ENCODE data around the gene PIH1D1. TPM values are rescaled to one million over a fixed set of nuclear protein-coding genes. Genes with fewer than 3 reads are reported as not detected.
A peak's percentile ranks its signal among the peaks of the same experiment; 100 is the strongest.

Gene PIH1D1
- total RNA-seq, 1 donor from 2014 or later: 54.6 TPM

- no peak overlapping the region for H3K4me3 Mint-ChIP-seq (ENCODE audit: unreplicated experiment)
- H3K27ac Mint-ChIP-seq (ENCODE audit: unreplicated experiment): no peak overlapping the region
- peak; percentile 62 for TF ChIP-seq CTCF (IDR thresholded peaks at IDR 0.05)
- no peaks in the 10 kb centered on the region for H3K9me3 Mint-ChIP-seq (ENCODE audit: low read depth)
- no peak for DNase-seq (ENCODE audit: low spot score)
- peaks cover 11% of the 10 kb centered on the region for H3K4me1 Mint-ChIP-seq (ENCODE audit: low read depth)
- H3K36me3 Mint-ChIP-seq (ENCODE audit: low read depth): peaks cover 3% of the 10 kb centered on the region
- peaks cover 66% of the 10 kb centered on the region for H3K27me3 Mint-ChIP-seq (ENCODE audit: low read depth)
These were observed 20.8 kb downstream of the PIH1D1 start for GRCh38 chr19:49430678-49431329.

GRCh38 chr19:49430172-49430677, 21.4 kb downstream of the PIH1D1 start:
- peaks cover 67% of the 10 kb centered on the region for H3K27me3 Mint-ChIP-seq (ENCODE audit: low read depth)
- no peak overlapping the region for H3K27ac Mint-ChIP-seq (ENCODE audit: unreplicated experiment)
- peaks cover 11% of the 10 kb centered on the region for H3K4me1 Mint-ChIP-seq (ENCODE audit: low read depth)
- TF ChIP-seq CTCF (IDR thresholded peaks at IDR 0.05): no peak
- H3K36me3 Mint-ChIP-seq (ENCODE audit: low read depth): peaks cover 5% of the 10 kb centered on the region
- no peaks in the 10 kb centered on the region for H3K9me3 Mint-ChIP-seq (ENCODE audit: low read depth)
- no peak overlapping the region for H3K4me3 Mint-ChIP-seq (ENCODE audit: unreplicated experiment)
- no peak for DNase-seq (ENCODE audit: low spot score)

- no peak for DNase-seq (ENCODE audit: low spot score)
- Mint-ChIP-seq H3K9me3 (ENCODE audit: low read depth) (no peaks in the 10 kb centered on the region), H3K36me3 (ENCODE audit: low read depth) (peaks cover 6% of the 10 kb centered on the region), H3K27me3 (ENCODE audit: low read depth) (peaks cover 75% of the 10 kb centered on the region), H3K27ac (ENCODE audit: unreplicated experiment) (no peak overlapping the region), H3K4me1 (ENCODE audit: low read depth) (peaks cover 13% of the 10 kb centered on the region), H3K4me3 (ENCODE audit: unreplicated experiment) (no peak overlapping the region)
- no peak for TF ChIP-seq CTCF (IDR thresholded peaks at IDR 0.05)
These were observed 22.8 kb downstream of the PIH1D1 start for GRCh38 chr19:49428547-49429451.

GRCh38 chr19:49427855-49428546, 23.6 kb downstream of the PIH1D1 start:
- Mint-ChIP-seq H3K9me3 (ENCODE audit: low read depth) (no peaks in the 10 kb centered on the region), H3K4me1 (ENCODE audit: low read depth) (peaks cover 18% of the 10 kb centered on the region), H3K27ac (ENCODE audit: unreplicated experiment) (no peak overlapping the region), H3K27me3 (ENCODE audit: low read depth) (peaks cover 75% of the 10 kb centered on the region), H3K36me3 (ENCODE audit: low read depth) (peaks cover 8% of the 10 kb centered on the region), H3K4me3 (ENCODE audit: unreplicated experiment) (peak overlapping the region; percentile 32)
- no peak for TF ChIP-seq CTCF (IDR thresholded peaks at IDR 0.05)
- no peak for DNase-seq (ENCODE audit: low spot score)

- no peak overlapping the region for H3K27ac Mint-ChIP-seq (ENCODE audit: unreplicated experiment)
- H3K36me3 Mint-ChIP-seq (ENCODE audit: low read depth): peaks cover 10% of the 10 kb centered on the region
- peaks cover 77% of the 10 kb centered on the region for H3K27me3 Mint-ChIP-seq (ENCODE audit: low read depth)
- TF ChIP-seq CTCF (IDR thresholded peaks at IDR 0.05): no peak
- no peak for DNase-seq (ENCODE audit: low spot score)
- H3K9me3 Mint-ChIP-seq (ENCODE audit: low read depth): no peaks in the 10 kb centered on the region
- peaks cover 23% of the 10 kb centered on the region for H3K4me1 Mint-ChIP-seq (ENCODE audit: low read depth)
- H3K4me3 Mint-ChIP-seq (ENCODE audit: unreplicated experiment): no peak overlapping the region
These were observed 24.3 kb downstream of the PIH1D1 start for GRCh38 chr19:49427339-49427738.

Data from chondrocyte (in vitro differentiated cells).